ENCODE results near the gene KLK10. TPM values are rescaled to one million over a fixed set of nuclear protein-coding genes. Genes with fewer than 3 reads are reported as not detected.

KLK10 gene
- total and polyA plus RNA-seq, 10 of the 15 experiments (the other 5 are each of a cell fraction or from before 2014, with no cell fraction given) = not detected

DNA sequence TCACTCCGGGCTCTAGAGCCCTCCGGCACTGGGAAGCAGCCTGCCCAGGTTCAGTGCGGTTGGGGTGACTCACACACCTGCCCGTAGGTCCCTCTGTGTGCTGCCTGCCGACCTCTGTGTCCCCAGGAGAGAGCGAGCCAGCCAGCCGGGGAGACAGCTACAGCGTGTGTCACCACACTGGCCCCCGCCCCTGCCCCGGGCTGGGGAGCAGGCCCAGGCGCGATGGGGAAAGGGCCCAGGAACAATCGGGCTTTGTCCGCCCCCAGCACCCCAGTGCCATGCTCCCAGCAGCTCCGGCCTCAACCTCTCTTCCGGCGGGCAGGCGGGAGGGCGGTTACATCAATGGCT, 50.1 kb downstream of the KLK10 start, which contains the start of gene KLK6 (continued):
- TF ChIP-seq, protein P1, sequence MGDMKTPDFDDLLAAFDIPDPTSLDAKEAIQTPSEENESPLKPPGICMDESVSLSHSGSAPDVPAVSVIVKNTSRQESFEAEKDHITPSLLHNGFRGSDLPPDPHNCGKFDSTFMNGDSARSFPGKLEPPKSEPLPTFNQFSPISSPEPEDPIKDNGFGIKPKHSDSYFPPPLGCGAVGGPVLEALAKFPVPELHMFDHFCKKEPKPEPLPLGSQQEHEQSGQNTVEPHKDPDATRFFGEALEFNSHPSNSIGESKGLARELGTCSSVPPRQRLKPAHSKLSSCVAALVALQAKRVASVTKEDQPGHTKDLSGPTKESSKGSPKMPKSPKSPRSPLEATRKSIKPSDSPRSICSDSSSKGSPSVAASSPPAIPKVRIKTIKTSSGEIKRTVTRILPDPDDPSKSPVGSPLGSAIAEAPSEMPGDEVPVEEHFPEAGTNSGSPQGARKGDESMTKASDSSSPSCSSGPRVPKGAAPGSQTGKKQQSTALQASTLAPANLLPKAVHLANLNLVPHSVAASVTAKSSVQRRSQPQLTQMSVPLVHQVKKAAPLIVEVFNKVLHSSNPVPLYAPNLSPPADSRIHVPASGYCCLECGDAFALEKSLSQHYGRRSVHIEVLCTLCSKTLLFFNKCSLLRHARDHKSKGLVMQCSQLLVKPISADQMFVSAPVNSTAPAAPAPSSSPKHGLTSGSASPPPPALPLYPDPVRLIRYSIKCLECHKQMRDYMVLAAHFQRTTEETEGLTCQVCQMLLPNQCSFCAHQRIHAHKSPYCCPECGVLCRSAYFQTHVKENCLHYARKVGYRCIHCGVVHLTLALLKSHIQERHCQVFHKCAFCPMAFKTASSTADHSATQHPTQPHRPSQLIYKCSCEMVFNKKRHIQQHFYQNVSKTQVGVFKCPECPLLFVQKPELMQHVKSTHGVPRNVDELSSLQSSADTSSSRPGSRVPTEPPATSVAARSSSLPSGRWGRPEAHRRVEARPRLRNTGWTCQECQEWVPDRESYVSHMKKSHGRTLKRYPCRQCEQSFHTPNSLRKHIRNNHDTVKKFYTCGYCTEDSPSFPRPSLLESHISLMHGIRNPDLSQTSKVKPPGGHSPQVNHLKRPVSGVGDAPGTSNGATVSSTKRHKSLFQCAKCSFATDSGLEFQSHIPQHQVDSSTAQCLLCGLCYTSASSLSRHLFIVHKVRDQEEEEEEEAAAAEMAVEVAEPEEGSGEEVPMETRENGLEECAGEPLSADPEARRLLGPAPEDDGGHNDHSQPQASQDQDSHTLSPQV (IDR thresholded peaks at IDR 0.05) = no peak
- TF ChIP-seq YY1 (IDR thresholded peaks at IDR 0.05; ENCODE audit: low read depth, low read length) (no peak), CBFB (IDR thresholded peaks at IDR 0.05; ENCODE audit: low read depth) (no peak), EZH2 (IDR thresholded peaks at IDR 0.05; ENCODE audit: borderline replicate concordance, control insufficient read depth, low read depth, low read length) (no peak), ZNF24 (IDR thresholded peaks at IDR 0.05) (no peak), SMAD1 (IDR thresholded peaks at IDR 0.05; ENCODE audit: low read depth, partially characterized antibody) (no peak)
- TF ChIP-seq, protein P2, sequence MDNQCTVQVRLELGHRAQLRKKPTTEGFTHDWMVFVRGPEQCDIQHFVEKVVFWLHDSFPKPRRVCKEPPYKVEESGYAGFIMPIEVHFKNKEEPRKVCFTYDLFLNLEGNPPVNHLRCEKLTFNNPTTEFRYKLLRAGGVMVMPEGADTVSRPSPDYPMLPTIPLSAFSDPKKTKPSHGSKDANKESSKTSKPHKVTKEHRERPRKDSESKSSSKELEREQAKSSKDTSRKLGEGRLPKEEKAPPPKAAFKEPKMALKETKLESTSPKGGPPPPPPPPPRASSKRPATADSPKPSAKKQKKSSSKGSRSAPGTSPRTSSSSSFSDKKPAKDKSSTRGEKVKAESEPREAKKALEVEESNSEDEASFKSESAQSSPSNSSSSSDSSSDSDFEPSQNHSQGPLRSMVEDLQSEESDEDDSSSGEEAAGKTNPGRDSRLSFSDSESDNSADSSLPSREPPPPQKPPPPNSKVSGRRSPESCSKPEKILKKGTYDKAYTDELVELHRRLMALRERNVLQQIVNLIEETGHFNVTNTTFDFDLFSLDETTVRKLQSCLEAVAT (IDR thresholded peaks at IDR 0.05) = no peak

All from GM12878 (cell line).